GM12872 (cell line): ENCODE data around the gene CNPPD1.

Source experiments
- TF ChIP-seq, protein P1 (sequence below): IDR thresholded peaks from 3 replicates; pipeline ENCODE4 v1.5.1; 2011; ENCODE audit warnings: low read depth, mild to moderate bottlenecking, low read length, moderate library complexity; ENCODE audit not compliant: insufficient read depth

Gene CNPPD1

DNA sequence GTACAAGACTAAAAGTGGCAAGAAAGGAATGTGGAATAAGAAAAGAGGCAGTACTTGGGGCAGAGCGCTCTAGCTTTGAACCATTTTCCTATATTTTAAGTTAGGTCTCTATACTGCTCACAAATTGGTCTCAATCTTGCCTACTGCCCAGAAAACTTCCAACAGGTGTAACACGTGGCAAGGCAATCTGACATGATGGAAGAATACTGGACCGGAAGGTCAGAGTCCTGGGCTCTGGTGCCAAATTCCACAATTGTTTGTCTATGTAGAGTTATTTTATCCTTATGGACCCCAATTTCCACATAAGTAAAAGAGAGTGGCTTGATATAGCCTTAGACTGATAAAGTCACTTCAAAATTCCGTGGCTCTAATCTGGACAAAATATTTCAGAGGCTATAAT is 45.0 kb downstream of the CNPPD1 start:
- TF ChIP-seq, protein P1, sequence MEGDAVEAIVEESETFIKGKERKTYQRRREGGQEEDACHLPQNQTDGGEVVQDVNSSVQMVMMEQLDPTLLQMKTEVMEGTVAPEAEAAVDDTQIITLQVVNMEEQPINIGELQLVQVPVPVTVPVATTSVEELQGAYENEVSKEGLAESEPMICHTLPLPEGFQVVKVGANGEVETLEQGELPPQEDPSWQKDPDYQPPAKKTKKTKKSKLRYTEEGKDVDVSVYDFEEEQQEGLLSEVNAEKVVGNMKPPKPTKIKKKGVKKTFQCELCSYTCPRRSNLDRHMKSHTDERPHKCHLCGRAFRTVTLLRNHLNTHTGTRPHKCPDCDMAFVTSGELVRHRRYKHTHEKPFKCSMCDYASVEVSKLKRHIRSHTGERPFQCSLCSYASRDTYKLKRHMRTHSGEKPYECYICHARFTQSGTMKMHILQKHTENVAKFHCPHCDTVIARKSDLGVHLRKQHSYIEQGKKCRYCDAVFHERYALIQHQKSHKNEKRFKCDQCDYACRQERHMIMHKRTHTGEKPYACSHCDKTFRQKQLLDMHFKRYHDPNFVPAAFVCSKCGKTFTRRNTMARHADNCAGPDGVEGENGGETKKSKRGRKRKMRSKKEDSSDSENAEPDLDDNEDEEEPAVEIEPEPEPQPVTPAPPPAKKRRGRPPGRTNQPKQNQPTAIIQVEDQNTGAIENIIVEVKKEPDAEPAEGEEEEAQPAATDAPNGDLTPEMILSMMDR: no peak

DNA sequence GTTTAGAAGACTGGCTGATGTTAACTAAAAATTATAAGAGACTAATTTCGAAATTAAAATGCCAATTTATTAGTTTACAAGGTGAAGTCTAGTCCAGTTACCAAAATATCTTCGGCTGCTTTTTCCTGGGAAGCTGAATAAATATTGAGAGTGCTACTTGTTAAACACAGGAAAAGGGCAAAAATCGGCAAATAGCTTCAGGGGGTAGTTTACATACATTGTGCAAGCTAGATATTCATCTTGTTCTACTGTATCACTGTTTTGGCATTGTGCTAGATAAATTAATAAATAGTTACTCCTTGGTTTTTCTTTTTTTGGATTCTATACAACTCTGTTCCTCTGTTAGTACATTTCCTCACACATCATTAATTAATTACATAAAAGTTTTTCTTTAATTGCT is 45.4 kb downstream of the CNPPD1 start:
- TF ChIP-seq, protein P1: no peak

DNA sequence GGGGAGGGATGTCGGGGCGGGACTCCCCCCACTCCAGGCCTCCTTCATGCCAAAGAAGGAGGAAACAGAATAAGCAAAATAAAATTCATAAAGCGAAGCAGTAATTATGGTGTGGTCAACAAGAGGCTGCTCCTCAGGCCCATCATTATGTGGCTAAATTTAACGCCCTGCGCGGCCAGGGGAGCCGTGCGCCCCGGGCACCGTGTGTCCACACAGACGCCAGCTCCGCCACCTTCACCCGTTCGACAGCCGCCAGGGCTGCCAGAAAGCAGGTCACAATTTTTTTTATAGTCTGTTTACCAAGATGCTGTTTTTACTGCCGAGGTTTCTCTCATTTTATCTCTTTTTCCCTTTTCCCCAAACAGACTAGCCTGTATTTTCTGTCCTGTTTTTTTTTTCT is 47.1 kb downstream of the CNPPD1 start:
- TF ChIP-seq, protein P1: no peak

DNA sequence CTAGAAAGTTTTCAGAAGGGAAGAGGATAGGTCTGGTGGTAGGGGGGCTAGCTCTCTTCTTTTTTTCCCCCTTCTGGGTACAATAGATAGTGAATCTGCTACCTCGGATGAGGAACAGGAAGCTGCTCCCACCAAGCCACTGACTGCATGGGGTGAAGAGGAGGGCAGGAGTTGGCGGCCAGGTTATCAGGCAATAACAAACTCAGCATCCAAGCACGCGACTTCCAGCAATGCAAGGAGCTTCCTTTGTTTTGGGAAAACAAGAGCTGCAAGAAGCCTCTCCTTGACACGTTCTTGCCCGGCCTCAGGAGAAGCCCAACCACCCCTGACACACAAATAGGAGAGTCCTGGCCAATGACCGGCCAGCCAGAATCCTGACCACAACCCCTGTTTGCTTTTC is 48.3 kb downstream of the CNPPD1 start:
- TF ChIP-seq, protein P1: no peak

DNA sequence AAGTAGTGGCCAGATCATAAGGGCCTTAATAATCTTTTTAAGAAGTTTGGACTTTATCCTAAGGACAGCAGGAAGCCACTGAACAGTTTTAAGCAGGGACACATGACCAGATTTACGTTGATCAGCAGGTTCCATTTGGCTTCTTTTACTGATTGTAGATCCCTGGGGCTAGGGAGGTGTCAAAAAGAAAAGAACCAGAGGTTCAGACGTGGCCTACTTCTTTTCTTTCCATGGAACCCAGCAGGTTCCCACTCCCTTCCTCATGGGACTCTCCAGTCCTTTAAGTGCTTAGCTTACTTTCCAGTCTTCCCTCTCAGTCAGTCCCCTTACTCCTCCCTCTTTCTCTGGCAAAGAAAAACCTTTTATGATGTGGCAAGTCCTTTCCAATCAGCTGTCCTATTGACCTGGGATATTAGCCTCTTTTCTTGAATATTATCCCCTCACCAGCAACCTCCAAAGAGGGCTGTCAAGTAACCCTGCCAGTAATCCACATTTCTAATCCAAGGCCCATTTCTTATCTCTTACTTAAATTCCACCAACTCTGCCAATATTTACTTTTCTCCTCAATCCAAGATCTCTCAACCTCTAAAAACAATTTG is 49.6 kb downstream of the CNPPD1 start:
- TF ChIP-seq, protein P1: no peak

DNA sequence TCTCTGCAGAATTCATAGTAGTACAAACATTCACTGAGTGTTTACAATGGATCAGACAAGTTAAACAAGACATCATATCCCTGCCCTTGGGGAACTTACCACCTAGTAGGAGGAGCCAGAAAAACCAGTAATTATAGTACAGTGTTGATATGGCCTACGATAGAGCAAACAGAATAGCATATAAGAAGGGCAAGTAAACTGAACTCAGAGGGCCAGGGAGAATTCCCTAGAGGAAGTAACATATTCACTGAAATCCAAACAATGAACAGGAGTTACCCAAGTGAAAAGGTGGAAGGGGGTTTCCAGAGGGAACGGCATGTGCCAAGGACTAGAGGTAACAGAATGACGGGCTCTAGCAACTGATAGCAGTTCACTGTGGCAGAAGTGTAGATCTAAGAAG is 50.2 kb downstream of the CNPPD1 start:
- TF ChIP-seq, protein P1: no peak

DNA sequence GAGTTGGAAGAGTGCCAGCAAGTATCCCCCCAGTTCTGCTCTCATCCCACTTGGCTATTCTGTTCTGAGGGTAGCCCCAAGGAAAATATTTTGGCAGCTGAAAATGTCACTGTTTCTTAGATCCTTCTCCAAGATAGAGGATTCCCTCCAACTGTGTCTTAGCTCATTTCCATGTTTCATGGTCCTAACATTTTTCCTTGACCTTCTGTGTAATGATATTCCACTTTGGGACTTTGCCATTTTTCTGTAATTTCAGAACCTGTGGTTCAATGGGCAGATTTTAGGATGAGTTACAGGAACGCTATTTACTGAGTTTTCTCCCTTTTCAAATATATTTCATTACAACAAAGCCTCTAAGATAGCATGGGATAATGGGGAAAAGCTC is 50.8 kb downstream of the CNPPD1 start:
- TF ChIP-seq, protein P1: no peak
